Panc1 (cell line): ENCODE measurements around the gene IFITM2. TPM values are rescaled to one million over a fixed set of nuclear protein-coding genes. Genes with fewer than 3 reads are reported as not detected.
A peak's percentile ranks its signal among the peaks of the same experiment; 100 is the strongest.

Source experiments
- ATAC-seq: fragments of 200-7000 bp; cut with Tn5 transposase; 2 replicates; pipeline ENCODE4 v1.9.1; 2020; ENCODE audit warnings: mild to moderate bottlenecking, moderate library complexity
- BruUV-seq: library from RNA; stranded (reverse); fragments of 400-500 nt; replicated peaks from 2 replicates; lab custom pipeline; 2021; lab: Mats Ljungman, UMichigan
- CTCF ChIA-PET: fragments of 300-600 bp; sonication (Branson Sonifier 250); formaldehyde crosslinking; loops from one replicate; lab custom pipeline; 2022; ENCODE audit warnings: antibody characterized with exemption; lab: Charles Lee
- POLR2A ChIA-PET: fragments of 300-600 bp; sonication (Branson Sonifier 250); formaldehyde crosslinking; loops from one replicate; lab custom pipeline; 2022; ENCODE audit warnings: antibody characterized with exemption; lab: Charles Lee
- DNase-seq: peaks from one replicate; pipeline ENCODE4 v3.0.0-alpha.2; 2010; ENCODE audit warnings: low read depth, low spot score
- H3K27ac ChIP-seq: 2 replicates; pipeline ENCODE4 v1.5.1; 2011; ENCODE audit warnings: mild to moderate bottlenecking, low read length, inconsistent platforms
- H3K27me3 ChIP-seq: fragments of 200-500 bp; sonication (Bioruptor generic); 2 replicates; pipeline ENCODE4 v1.6.0; 2014; ENCODE audit warnings: low read length, inconsistent platforms; ENCODE audit not compliant: control insufficient read depth, insufficient read depth
- H3K36me3 ChIP-seq: fragments of 200-500 bp; sonication (Bioruptor generic); 2 replicates; pipeline ENCODE4 v1.5.1; 2014; ENCODE audit warnings: inconsistent platforms, mild to moderate bottlenecking, low read length, moderate library complexity; ENCODE audit not compliant: control insufficient read depth, insufficient read depth
- H3K4me1 ChIP-seq: 2 replicates; pipeline ENCODE4 v1.5.1; 2011; ENCODE audit warnings: inconsistent platforms, mild to moderate bottlenecking, low read length, moderate library complexity; ENCODE audit not compliant: control insufficient read depth, insufficient read depth
- H3K4me3 ChIP-seq, 2 experiments: 2 replicates each; pipeline ENCODE4 v1.5.1; 2011 to 2012; ENCODE audit warnings: low read depth in 2 of 2, low read length in 2 of 2, mild to moderate bottlenecking in 2 of 2, inconsistent platforms in 1 of 2, moderate library complexity in 1 of 2
- H3K9me3 ChIP-seq: fragments of 200-500 bp; sonication (Bioruptor generic); 2 replicates; pipeline ENCODE4 v1.5.1; 2014; ENCODE audit warnings: low read depth, mild to moderate bottlenecking, inconsistent platforms, low read length, moderate library complexity; ENCODE audit not compliant: control insufficient read depth, insufficient read depth
- CTCF ChIP-seq: fragments of 450-650 bp; IDR thresholded peaks from 2 replicates; pipeline ENCODE4 v1.5.1; 2017; ENCODE audit warnings: mild to moderate bottlenecking
- POLR2AphosphoS5 ChIP-seq: IDR thresholded peaks from 2 replicates; pipeline ENCODE4 v1.6.1; 2012; ENCODE audit warnings: mild to moderate bottlenecking, low read depth, low read length, moderate library complexity
- REST ChIP-seq, 2 experiments: IDR thresholded peaks; 2 replicates each; pipeline ENCODE4 v1.6.1; 2011 to 2012; ENCODE audit warnings: low read depth in 2 of 2, control low read depth in 1 of 2, low read length in 1 of 2, mild to moderate bottlenecking in 1 of 2, moderate library complexity in 1 of 2; ENCODE audit not compliant: insufficient read depth in 1 of 2
- SIN3A ChIP-seq: IDR thresholded peaks from 2 replicates; pipeline ENCODE4 v1.6.1; 2012; ENCODE audit warnings: low read depth, mild to moderate bottlenecking, low read length, moderate library complexity, borderline replicate concordance; ENCODE audit not compliant: insufficient read depth
- TCF7L2 ChIP-seq: IDR thresholded peaks from 2 replicates; pipeline ENCODE4 v1.6.1; 2011; ENCODE audit warnings: mild to moderate bottlenecking, low read depth, low read length, inconsistent platforms
- in situ Hi-C: cut with HindIII; loops from 2 replicates; pipeline ENCODE4 v1.10.0; 2016; ENCODE audit warnings: low sequenced_read_pairs, low pct_unique_long_range_greater_than_20kb
- intact Hi-C: fragments of 100-400 bp; cut with micrococcal nuclease; formaldehyde crosslinking; loops from one replicate; pipeline ENCODE4 v1.10.0; 2022; ENCODE audit not compliant: unreplicated experiment
- total RNA-seq: library from RNA; stranded (reverse); gene quantifications from one replicate; pipeline ENCODE4 v1.2.1, GENCODE V29; 2021; ENCODE audit not compliant: unreplicated experiment

The IFITM2 gene
- total RNA-seq, 1 experiment from 2014 or later, result 183 TPM

GRCh38 chr11:355581-356458, 48.2 kb downstream of the IFITM2 start:
- TSS peak; percentile 99 for BruUV-seq
- peak in 1 of 2 experiments; percentile 78; a peak in 2 of 4 replicates for TF ChIP-seq REST (IDR thresholded peaks at IDR 0.05; ENCODE audit: insufficient read depth in 1 of 2, low read depth in 2 of 2, low read length in 1 of 2)
- TF ChIP-seq CTCF, result no peak
- TF ChIP-seq POLR2AphosphoS5, result peak; percentile 92
- peak; percentile 91 for TF ChIP-seq SIN3A
- intact Hi-C loops (loop anchor here (5.0 to 10.0 kb wide), 2 partner anchors 49 to 141 kb away; partner anchors contain the start of gene IFITM2), in situ Hi-C loops (no loop called here)
- ChIA-PET CTCF (interaction anchor here (0.6 to 0.8 kb wide), 5 partner anchors 39 to 105 kb away, joined by 3 to 7 read pairs (median 4); no protein-coding TSS in a partner anchor), POLR2A (interaction anchor here (0.6 to 2.1 kb wide), 6 partner anchors 14 to 338 kb away, joined by 4 to 7 read pairs (median 6); no protein-coding TSS in a partner anchor)
- ATAC-seq (peak; percentile 91), DNase-seq (peak; percentile 51)
- Histone ChIP-seq H3K9me3 (no peaks in the 10 kb centered on the region), H3K4me3 (peak overlapping the region; percentile 24 to 42), H3K4me1 (peaks cover 35% of the 10 kb centered on the region), H3K27ac (peak overlapping the region; percentile 99), H3K27me3 (no peaks in the 10 kb centered on the region), H3K36me3 (no peaks in the 10 kb centered on the region)

GRCh38 chr11:356610-357009, 49.0 kb downstream of the IFITM2 start:
- DNase-seq (no peak), ATAC-seq (no peak)
- no peaks in the 10 kb centered on the region for H3K9me3 ChIP-seq
- no peaks in the 10 kb centered on the region for H3K27me3 ChIP-seq
- BruUV-seq, result no TSS peak
- no peak overlapping the region for H3K27ac ChIP-seq
- ChIA-PET POLR2A (interaction anchor here (2.1 kb wide), 1 partner anchor 50 kb away, joined by 5 read pairs; no protein-coding TSS in a partner anchor), CTCF (interaction anchor here (0.7 to 0.8 kb wide), 2 partner anchors 88 to 106 kb away, joined by 3 to 4 read pairs; no protein-coding TSS in a partner anchor)
- H3K4me1 ChIP-seq, result peaks cover 29% of the 10 kb centered on the region
- intact Hi-C loops (loop anchor here (5.0 to 10.0 kb wide), 2 partner anchors 49 to 142 kb away; partner anchors contain the start of gene IFITM2), in situ Hi-C loops (no loop called here)
- no peak overlapping the region for H3K4me3 ChIP-seq
- H3K36me3 ChIP-seq, result no peaks in the 10 kb centered on the region
- TF ChIP-seq POLR2AphosphoS5 (peak; percentile 57), SIN3A (no peak), REST (IDR thresholded peaks at IDR 0.05; ENCODE audit: insufficient read depth in 1 of 2, low read depth in 2 of 2, low read length in 1 of 2) (no peak), TCF7L2 (no peak), CTCF (no peak)
